H1 (cell line): ENCODE measurements around the gene POU2AF3. TPM values are rescaled to one million over a fixed set of nuclear protein-coding genes. Genes with fewer than 3 reads are reported as not detected.

Experiments used
- CTCF ChIA-PET: fragments of 300-600 bp; sonication (Branson Sonifier 250); formaldehyde crosslinking; loops from one replicate; lab custom pipeline; 2021; ENCODE audit not compliant: partially characterized antibody; lab: Charles Lee
- POLR2A ChIA-PET: fragments of 300-600 bp; sonication (Branson Sonifier 250); formaldehyde crosslinking; loops from one replicate; lab custom pipeline; 2021; ENCODE audit warnings: inconsistent platforms; ENCODE audit not compliant: partially characterized antibody; lab: Charles Lee
- DNase-seq, 2 experiments: peaks; one replicate each; pipeline versions ENCODE4 v3.0.0 to v3.0.0-alpha.2; 2010 to 2022; ENCODE audit warnings: low spot score in 2 of 2, low read depth in 1 of 2, mixed read lengths in 1 of 2
- FAIRE-seq: peaks from 2 replicates; lab custom pipeline; 2011; peaks lifted over from hg19 to GRCh38; lab: Jason Lieb, UNC
- H2AFZ ChIP-seq: 2 replicates; pipeline ENCODE4 v1.8.1; 2012; ENCODE audit warnings: low read length, inconsistent platforms
- H2AK5ac ChIP-seq: 2 replicates; pipeline ENCODE4 v1.6.1; 2013; ENCODE audit warnings: low read depth, low read length
- H2BK120ac ChIP-seq: replicated peaks from 2 replicates; pipeline ENCODE3; 2013; ENCODE audit warnings: low read depth, low read length, inconsistent platforms
- H2BK12ac ChIP-seq: 2 replicates; pipeline ENCODE4 v1.6.1; 2013; ENCODE audit warnings: low read depth, low read length
- H2BK15ac ChIP-seq: 2 replicates; pipeline ENCODE4 v1.6.1; 2013; ENCODE audit warnings: low read length
- H2BK20ac ChIP-seq: 2 replicates; pipeline ENCODE4 v1.6.1; 2013; ENCODE audit warnings: low read length
- H2BK5ac ChIP-seq: 2 replicates; pipeline ENCODE4 v1.6.1; 2013; ENCODE audit warnings: low read depth, low read length
- H3K14ac ChIP-seq: 2 replicates; pipeline ENCODE4 v1.6.1; 2013; ENCODE audit warnings: inconsistent platforms; ENCODE audit not compliant: insufficient read length
- H3K18ac ChIP-seq: 2 replicates; pipeline ENCODE4 v1.6.1; 2013; ENCODE audit warnings: low read length; ENCODE audit errors: extremely low read depth
- H3K23ac ChIP-seq: 2 replicates; pipeline ENCODE4 v1.6.1; 2013; ENCODE audit warnings: inconsistent platforms; ENCODE audit not compliant: insufficient read length
- H3K23me2 ChIP-seq: 2 replicates; pipeline ENCODE4 v1.6.1; 2013; ENCODE audit warnings: low read depth, low read length
- H3K27ac ChIP-seq: 2 replicates; pipeline ENCODE4 v1.6.1; 2011; ENCODE audit warnings: low read depth, low read length, inconsistent platforms
- H3K27me3 ChIP-seq, 4 experiments: replicated peaks in 1 of 4; 1 replicate in 1 of 4; 2 replicates in 3 of 4; pipeline versions ENCODE4 v1.6.1 to v1.8.1; 2011 to 2013; ENCODE audit warnings: low read length in 3 of 4, mild to moderate bottlenecking in 3 of 4, inconsistent platforms in 2 of 4, mixed read lengths in 2 of 4, moderate library complexity in 1 of 4; ENCODE audit not compliant: control insufficient read depth in 3 of 4, insufficient read depth in 3 of 4; ENCODE audit errors: extremely low read depth in 1 of 4
- H3K36me3 ChIP-seq, 4 experiments: 2 replicates each; pipeline versions ENCODE4 v1.6.1 to v1.8.1; 2011 to 2013; ENCODE audit warnings: mild to moderate bottlenecking in 4 of 4, low read length in 3 of 4, moderate library complexity in 2 of 4, control low read depth in 1 of 4, inconsistent platforms in 1 of 4; ENCODE audit not compliant: insufficient read depth in 4 of 4, control insufficient read depth in 2 of 4
- H3K4ac ChIP-seq: replicated peaks from 2 replicates; pipeline ENCODE3; 2013; ENCODE audit warnings: low read length, low read depth, mixed read lengths, inconsistent platforms; ENCODE audit not compliant: insufficient read length
- H3K4me1 ChIP-seq, 4 experiments: replicated peaks in 1 of 4; 1 replicate in 1 of 4; 2 replicates in 3 of 4; pipeline versions ENCODE4 v1.6.1 to v1.8.1; 2011 to 2013; ENCODE audit warnings: low read length in 3 of 4, inconsistent platforms in 2 of 4, mixed read lengths in 1 of 4; ENCODE audit not compliant: insufficient read depth in 4 of 4, control insufficient read depth in 3 of 4
- H3K4me2 ChIP-seq, 2 experiments: 2 replicates each; pipeline versions ENCODE4 v1.6.1 to v1.8.1; 2011 to 2013; ENCODE audit warnings: low read depth in 2 of 2, low read length in 2 of 2, control low read depth in 1 of 2, inconsistent platforms in 1 of 2, mild to moderate bottlenecking in 1 of 2; ENCODE audit not compliant: insufficient read depth in 1 of 2
- H3K4me3 ChIP-seq, 4 experiments: fragments of 200-600, 300-600 bp in 1 of 4; sonication (generic), shearing (Covaris generic), sonication (Bioruptor Twin) in 1 of 4; 2 replicates each; pipeline versions ENCODE4 v1.5.1 to v1.8.1; 2011 to 2016; ENCODE audit warnings: low read length in 4 of 4, low read depth in 3 of 4, control low read depth in 2 of 4, inconsistent platforms in 2 of 4, mild to moderate bottlenecking in 2 of 4, mixed read lengths in 1 of 4, moderate library complexity in 1 of 4; ENCODE audit not compliant: insufficient read depth in 2 of 4; ENCODE audit errors: extremely low read depth in 1 of 4
- H3K56ac ChIP-seq: replicated peaks from 2 replicates; pipeline ENCODE3; 2013; ENCODE audit warnings: low read depth, mild to moderate bottlenecking, mixed read lengths, low read length, inconsistent platforms; ENCODE audit not compliant: insufficient read length
- H3K79me1 ChIP-seq: 2 replicates; pipeline ENCODE4 v1.6.1; 2013; ENCODE audit warnings: low read depth, low read length, control low read depth
- H3K79me2 ChIP-seq, 2 experiments: 2 replicates each; pipeline versions ENCODE4 v1.6.1 to v1.8.1; 2012 to 2013; ENCODE audit warnings: low read length in 2 of 2, mild to moderate bottlenecking in 2 of 2, inconsistent platforms in 1 of 2; ENCODE audit not compliant: insufficient read depth in 2 of 2, control insufficient read depth in 1 of 2
- H3K9ac ChIP-seq, 4 experiments: replicated peaks in 1 of 4; 1 replicate in 1 of 4; 2 replicates in 3 of 4; pipeline versions ENCODE4 v1.6.1 to v1.8.1; 2011 to 2013; ENCODE audit warnings: low read depth in 3 of 4, low read length in 3 of 4, control low read depth in 2 of 4, mild to moderate bottlenecking in 2 of 4, moderate library complexity in 2 of 4, inconsistent platforms in 1 of 4; ENCODE audit errors: extremely low read depth in 1 of 4
- H3K9me3 ChIP-seq, 2 experiments: 2 replicates each; pipeline versions ENCODE4 v1.6.1 to v1.8.1; 2012 to 2013; ENCODE audit warnings: mild to moderate bottlenecking in 2 of 2, moderate library complexity in 2 of 2, control low read depth in 1 of 2, inconsistent platforms in 1 of 2, low read depth in 1 of 2, low read length in 1 of 2, mixed read lengths in 1 of 2; ENCODE audit not compliant: insufficient read depth in 2 of 2
- H4K20me1 ChIP-seq, 2 experiments: replicated peaks in 1 of 2; 2 replicates each; pipeline versions ENCODE3 to v1.8.1; 2011 to 2013; ENCODE audit warnings: inconsistent platforms in 2 of 2, low read length in 2 of 2, mild to moderate bottlenecking in 1 of 2; ENCODE audit not compliant: insufficient read depth in 2 of 2, control insufficient read depth in 1 of 2
- H4K5ac ChIP-seq: 2 replicates; pipeline ENCODE4 v1.6.1; 2013; ENCODE audit warnings: low read length, low read depth, mixed read lengths, inconsistent platforms; ENCODE audit not compliant: insufficient read length
- H4K8ac ChIP-seq: 2 replicates; pipeline ENCODE4 v1.8.0; 2013; ENCODE audit warnings: mild to moderate bottlenecking, moderate library complexity, low read length, inconsistent platforms; ENCODE audit not compliant: insufficient read depth; ENCODE audit errors: extremely low read depth
- H4K91ac ChIP-seq: replicated peaks from 2 replicates; pipeline ENCODE3; 2013; ENCODE audit warnings: low read length, mixed read lengths, inconsistent platforms; ENCODE audit not compliant: insufficient read length
- HDAC6 ChIP-seq: IDR thresholded peaks from one replicate; pipeline ENCODE4 v1.7.1; 2012; ENCODE audit warnings: low read depth, mild to moderate bottlenecking, inconsistent platforms, low read length, moderate library complexity
- MAFK ChIP-seq: IDR thresholded peaks from 2 replicates; pipeline ENCODE4 v1.6.1; 2012; ENCODE audit warnings: low read depth, mild to moderate bottlenecking, improper control_type of control experiment, low read length
- POLR2AphosphoS5 ChIP-seq: IDR thresholded peaks from 2 replicates; pipeline ENCODE4 v1.6.1; 2011; ENCODE audit warnings: low read depth, low read length
- RAD21 ChIP-seq, 2 experiments: IDR thresholded peaks in 1 of 2; conservative IDR thresholded peaks in 1 of 2; 2 replicates each; pipeline ENCODE4 v1.6.1; 2011; ENCODE audit warnings: low read depth in 2 of 2, low read length in 2 of 2, improper control_type of control experiment in 1 of 2, inconsistent platforms in 1 of 2, mild to moderate bottlenecking in 1 of 2, moderate library complexity in 1 of 2
- RXRA ChIP-seq: IDR thresholded peaks from 2 replicates; pipeline ENCODE4 v1.6.1; 2011; ENCODE audit warnings: low read depth, mild to moderate bottlenecking, low read length, moderate library complexity; ENCODE audit not compliant: insufficient read depth
- SP1 ChIP-seq: IDR thresholded peaks from 2 replicates; pipeline ENCODE4 v1.6.1; 2011; ENCODE audit warnings: low read depth, low read length
- TBP ChIP-seq: IDR thresholded peaks from 2 replicates; pipeline ENCODE4 v1.6.1; 2011; ENCODE audit warnings: low read depth, low read length, improper control_type of control experiment
- TEAD4 ChIP-seq: IDR thresholded peaks from 2 replicates; pipeline ENCODE4 v1.6.1; 2012; ENCODE audit warnings: low read depth, low read length, inconsistent platforms, mixed read lengths
- WGBS, 2 experiments: shearing (Covaris generic) in 1 of 2; methylation state at CpG; one replicate each; pipeline versions ENCODE4 v1.1.6 to v1.1.7; 2013 to 2015; ENCODE audit warnings: low lambda C conversion rate in 2 of 2, mixed read lengths in 2 of 2, inconsistent platforms in 1 of 2, low coverage in 1 of 2, missing lambda C conversion rate in 1 of 2; ENCODE audit not compliant: insufficient replicate concordance in 2 of 2, insufficient coverage in 1 of 2, insufficient read length in 1 of 2; ENCODE audit errors: extremely low coverage in 1 of 2, missing lambda C conversion rate in 1 of 2; 5-methylcytosine and 5-hydroxymethylcytosine counted together
- polyA plus RNA-seq, 7 experiments: library from polyadenylated mRNA; depleted of rRNA in 3 of 7; stranded (reverse) in 5 of 7; unstranded in 2 of 7; fragments of >200 nt in 5 of 7; fragments of 200-250 nt in 2 of 7; gene quantifications; 1 replicate in 5 of 7; 2 replicates in 1 of 7; 4 replicates in 1 of 7; pipeline versions ENCODE4 v1.2.1 to v1.2.3, GENCODE V29; 2011 to 2013; ENCODE audit warnings: missing spikeins in 2 of 7, mixed read lengths in 2 of 7
- total RNA-seq: library from RNA; stranded (reverse); fragmentation: NEBNext Ultra II Directional; extraction: Animal tissue kit (Norgen Biotek cat#: 25700); gene quantifications from 2 replicates; pipeline ENCODE4 v1.2.1, GENCODE V29; 2021
- TF ChIP-seq, protein P1 (sequence below): IDR thresholded peaks from 2 replicates; pipeline ENCODE4 v1.6.1; 2012; ENCODE audit warnings: inconsistent platforms

The POU2AF3 gene
- total and polyA plus RNA-seq, 2 of the 8 experiments (the other 6 are each of a cell fraction or from before 2014, with no cell fraction given): 1.2 to 5.7 TPM

- H2AK5ac ChIP-seq: no peak overlapping the region
- no peak overlapping the region for H3K27ac ChIP-seq
- no peak overlapping the region for H3K9ac ChIP-seq
- TF ChIP-seq RXRA (no peak), TBP (no peak), SP1 (no peak), POLR2AphosphoS5 (no peak), RAD21 (IDR thresholded peaks at IDR 0.05 in 1 of 2, conservative IDR thresholded peaks at IDR 0.05 in 1 of 2; ENCODE audit: low read depth in 2 of 2, low read length in 2 of 2) (no peak), TEAD4 (no peak), HDAC6 (no peak), MAFK (no peak)
- TF ChIP-seq, protein P1, sequence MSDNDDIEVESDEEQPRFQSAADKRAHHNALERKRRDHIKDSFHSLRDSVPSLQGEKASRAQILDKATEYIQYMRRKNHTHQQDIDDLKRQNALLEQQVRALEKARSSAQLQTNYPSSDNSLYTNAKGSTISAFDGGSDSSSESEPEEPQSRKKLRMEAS: no peak
- no peak overlapping the region for H4K91ac ChIP-seq
- H2BK120ac ChIP-seq: no peak overlapping the region
- 88% methylated on average over 5 of the region's 5 CpGs; no CpG with 5 or more reads in 1 of the 2 experiments for WGBS, 2 experiments
- no peak overlapping the region for H3K14ac ChIP-seq
- H3K56ac ChIP-seq: no peak overlapping the region
- no peak overlapping the region for H2BK5ac ChIP-seq
- H3K23me2 ChIP-seq: peaks cover 4% of the 10 kb centered on the region; the same call in 1 of the 2 replicates
- H2BK12ac ChIP-seq: no peak overlapping the region
- no peak overlapping the region for H4K5ac ChIP-seq
- H3K4ac ChIP-seq: no peak overlapping the region
- H3K4me2 ChIP-seq: no peak overlapping the region
- no peaks in the 10 kb centered on the region for H3K27me3 ChIP-seq
- no peak for FAIRE-seq
- H4K20me1 ChIP-seq: peaks cover 0 to 4% of the 10 kb centered on the region in 2 experiments
- no peak for DNase-seq
- no peak overlapping the region for H3K4me3 ChIP-seq
- CTCF ChIA-PET: interaction anchor here (0.8 to 2.1 kb wide), 3 partner anchors 9 to 74 kb away, joined by 3 to 6 read pairs (median 4); no protein-coding TSS in a partner anchor
- no peak overlapping the region for H3K23ac ChIP-seq
- no peaks in the 10 kb centered on the region for H3K79me2 ChIP-seq
- no peak overlapping the region for H2BK15ac ChIP-seq
- no peaks in the 10 kb centered on the region for H3K36me3 ChIP-seq
- no peak overlapping the region for H2AFZ ChIP-seq
- no peaks in the 10 kb centered on the region for H3K4me1 ChIP-seq
- POLR2A ChIA-PET: no interaction called here
- H3K9me3 ChIP-seq: no peaks in the 10 kb centered on the region
- no peak overlapping the region for H2BK20ac ChIP-seq
- no peaks in the 10 kb centered on the region for H3K79me1 ChIP-seq
- H4K8ac ChIP-seq: no peak overlapping the region
- no peak overlapping the region for H3K18ac ChIP-seq
Observed at GRCh38 chr11:111355101-111355500, 56.8 kb downstream of the POU2AF3 start.
